HG03060 (cell line): ENCODE data around the gene CCDC197.

ENCODE experiments used
- ATAC-seq: cut with Tn5 transposase; IDR thresholded peaks from one replicate; pipeline ENCODE4 v1.9.1; 2021; ENCODE audit warnings: low read depth, moderate number of reproducible peaks; ENCODE audit not compliant: unreplicated experiment

The CCDC197 gene

GRCh38 chr14:94038921-94039629 lies 42.0 kb downstream of the CCDC197 start:
- no peak for ATAC-seq

GRCh38 chr14:94040247-94040646 lies 43.1 kb downstream of the CCDC197 start:
- ATAC-seq, result no peak

- no peak for ATAC-seq
Observed at GRCh38 chr14:94040796-94041195, 43.7 kb downstream of the CCDC197 start.

- no peak for ATAC-seq
Observed at GRCh38 chr14:94041551-94042346, 44.6 kb downstream of the CCDC197 start.

- ATAC-seq, result no peak
Observed at GRCh38 chr14:94042433-94043091, 45.5 kb downstream of the CCDC197 start.

- no peak for ATAC-seq
Observed at GRCh38 chr14:94043111-94043755, 46.1 kb downstream of the CCDC197 start.

- no peak for ATAC-seq
Observed at GRCh38 chr14:94043756-94044475, 46.8 kb downstream of the CCDC197 start.

- no peak for ATAC-seq
Observed at GRCh38 chr14:94044476-94045091, 47.5 kb downstream of the CCDC197 start.

GRCh38 chr14:94045101-94045500 lies 48.0 kb downstream of the CCDC197 start:
- no peak for ATAC-seq

- ATAC-seq, result no peak
Observed at GRCh38 chr14:94045563-94046345, 48.7 kb downstream of the CCDC197 start.

- ATAC-seq, result no peak
Observed at GRCh38 chr14:94046696-94047250, 49.7 kb downstream of the CCDC197 start.

GRCh38 chr14:94047581-94047980 lies 50.5 kb downstream of the CCDC197 start:
- ATAC-seq, result no peak

- no peak for ATAC-seq
Observed at GRCh38 chr14:94048691-94049624, 51.9 kb downstream of the CCDC197 start.

- no peak for ATAC-seq
Observed at GRCh38 chr14:94049625-94050023, 52.5 kb downstream of the CCDC197 start.

- no peak for ATAC-seq
Observed at GRCh38 chr14:94050231-94050880, 53.3 kb downstream of the CCDC197 start.

- ATAC-seq, result no peak
Observed at GRCh38 chr14:94051115-94051514, 54.0 kb downstream of the CCDC197 start.

- ATAC-seq, result no peak
Observed at GRCh38 chr14:94051779-94052178, 54.7 kb downstream of the CCDC197 start.
